Kidney capillary endothelial cell (primary cell): Measurements from ENCODE around the gene RELN.

Experiments used
- DNase-seq: peaks from one replicate; pipeline ENCODE4 v3.0.0-alpha.2; 2018; ENCODE audit warnings: low spot score

Gene RELN

DNA sequence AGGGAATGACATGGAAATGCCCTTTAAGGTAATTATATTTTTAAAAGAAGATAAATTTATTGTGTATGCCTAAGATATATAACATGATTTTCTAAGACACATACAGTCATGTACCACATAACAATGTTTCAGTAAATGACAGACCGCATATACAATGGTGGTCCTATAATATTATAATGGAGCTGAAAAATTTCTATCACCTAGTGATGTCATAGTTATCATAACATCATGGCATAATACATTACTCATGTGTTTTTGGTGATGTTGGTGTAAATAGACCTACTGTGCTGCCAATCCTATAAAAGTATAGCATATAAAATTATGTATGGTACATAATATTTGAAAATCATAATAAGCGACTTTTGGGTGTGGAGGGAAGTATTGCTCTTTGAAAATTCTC, 306.1 kb downstream of the RELN start:
- no peak for DNase-seq

DNA sequence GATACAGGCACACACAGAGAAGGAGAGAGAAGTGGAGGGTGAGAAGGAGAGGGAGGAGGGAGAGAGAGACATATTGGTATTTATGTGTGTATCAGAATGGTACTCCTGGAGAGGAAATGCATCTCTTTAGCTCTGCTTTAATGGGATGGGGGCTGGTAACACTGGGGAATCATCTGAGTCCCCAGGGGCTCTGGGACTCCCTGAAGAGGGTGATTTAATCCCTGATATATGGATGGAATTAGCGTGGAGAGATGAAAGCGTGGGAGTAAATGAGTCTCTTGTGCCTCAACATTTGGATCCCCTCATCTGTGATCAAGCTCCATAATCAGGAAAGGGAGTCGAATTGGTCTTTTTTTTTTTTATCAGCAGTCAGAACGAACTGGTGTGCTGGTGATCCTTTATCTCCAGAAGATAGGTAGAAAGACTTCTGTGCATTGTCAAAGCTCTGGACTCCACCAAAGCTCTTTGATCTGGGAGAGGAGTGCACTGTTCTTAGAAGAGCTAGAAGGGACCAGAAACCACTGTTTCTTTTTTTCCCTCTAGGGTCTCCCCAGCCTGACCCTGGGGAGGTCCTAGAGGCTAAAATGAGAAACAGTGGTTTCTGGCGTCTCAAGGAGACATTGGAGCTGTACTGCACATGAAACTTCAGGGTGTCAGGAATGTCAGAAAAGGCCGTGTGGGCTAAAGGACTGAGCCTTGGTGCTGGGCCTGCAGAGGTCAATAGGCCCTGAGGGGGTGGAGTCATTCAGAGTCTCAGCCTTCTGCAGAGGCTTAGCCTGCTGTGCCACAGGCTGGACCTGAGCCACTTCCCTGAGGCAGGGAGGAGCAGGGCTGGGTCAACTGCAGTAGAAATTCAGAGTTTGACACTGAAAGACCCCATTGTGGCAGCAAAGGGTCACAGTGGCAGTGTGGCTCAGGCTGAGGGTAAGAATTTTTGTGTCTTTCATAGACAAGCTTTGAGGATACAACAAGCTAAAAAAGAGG, 309.0 kb downstream of the RELN start:
- DNase-seq: no peak

DNA sequence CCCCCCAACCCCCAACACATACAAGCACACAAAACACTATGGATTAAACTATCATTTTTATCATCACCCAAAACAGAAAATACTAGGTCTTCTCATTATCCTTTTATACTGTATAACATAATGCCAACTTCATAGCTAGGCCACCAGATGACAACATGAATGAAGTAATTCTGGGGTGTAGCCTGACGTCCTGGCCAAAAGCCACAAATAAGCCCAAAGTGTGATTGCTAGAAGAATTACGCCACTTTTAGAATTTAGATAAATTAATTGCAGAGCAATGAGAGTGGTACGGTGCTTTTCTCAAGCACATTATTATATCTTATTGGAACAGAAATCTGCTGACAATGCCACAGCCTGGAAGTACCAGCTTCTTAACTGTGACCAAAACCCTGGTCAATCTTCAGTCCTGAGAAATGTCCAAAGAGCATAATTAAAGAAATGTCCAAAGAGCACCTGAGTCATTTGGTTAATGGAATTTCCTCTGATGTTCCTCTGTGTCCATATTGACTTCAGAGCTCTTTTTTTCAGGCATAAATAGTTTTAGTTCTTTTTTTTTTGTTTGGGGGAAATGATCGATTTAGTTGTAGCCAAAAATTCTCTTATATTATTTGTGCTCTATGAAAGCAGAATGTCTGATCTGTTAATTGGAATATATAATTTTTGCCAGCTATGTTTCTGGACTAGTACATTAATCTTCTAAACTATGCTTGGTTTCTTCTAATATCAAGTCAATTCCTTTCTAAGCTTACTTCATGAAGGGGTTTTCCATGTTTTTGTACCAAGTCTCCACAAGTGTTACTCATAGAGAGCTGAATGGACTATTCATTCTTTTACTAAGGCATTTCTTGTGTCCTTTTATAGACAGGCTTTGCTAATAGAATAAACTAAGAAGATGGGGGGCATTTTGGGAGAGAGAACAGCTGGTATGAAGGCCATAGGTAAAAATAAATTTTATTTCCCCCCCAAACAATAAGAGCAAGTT, 310.0 kb downstream of the RELN start:
- DNase-seq: no peak

DNA sequence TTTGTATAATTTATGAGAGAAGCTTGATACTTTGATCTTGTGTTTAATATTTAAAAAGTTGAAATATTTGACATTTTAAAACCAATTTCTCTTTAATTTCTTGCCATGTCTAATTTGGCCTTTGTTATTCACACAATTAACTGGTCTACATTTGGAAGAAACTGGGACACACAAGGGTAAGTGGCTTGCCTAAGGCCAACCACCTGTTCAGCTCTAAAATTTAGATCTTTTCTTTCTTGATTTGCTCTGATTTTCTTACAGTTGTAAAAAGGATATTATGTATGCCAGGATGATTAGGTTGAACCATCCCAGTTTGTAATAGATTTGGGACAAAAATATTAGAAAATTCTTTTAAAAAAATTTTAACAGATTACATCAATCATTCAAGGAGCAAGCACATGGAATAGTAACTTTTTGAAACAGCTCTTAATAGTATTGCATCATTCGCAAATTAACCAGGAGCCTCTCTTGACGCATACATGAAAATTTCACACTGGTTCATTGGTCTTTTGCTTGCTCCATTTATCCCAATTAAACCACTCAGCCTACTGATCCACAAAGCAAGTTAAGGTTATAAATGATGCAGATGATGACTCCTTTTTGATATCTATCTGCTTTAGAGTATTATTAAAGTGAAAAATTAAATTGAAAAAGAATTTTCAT, 321.0 kb downstream of the RELN start:
- DNase-seq: no peak

DNA sequence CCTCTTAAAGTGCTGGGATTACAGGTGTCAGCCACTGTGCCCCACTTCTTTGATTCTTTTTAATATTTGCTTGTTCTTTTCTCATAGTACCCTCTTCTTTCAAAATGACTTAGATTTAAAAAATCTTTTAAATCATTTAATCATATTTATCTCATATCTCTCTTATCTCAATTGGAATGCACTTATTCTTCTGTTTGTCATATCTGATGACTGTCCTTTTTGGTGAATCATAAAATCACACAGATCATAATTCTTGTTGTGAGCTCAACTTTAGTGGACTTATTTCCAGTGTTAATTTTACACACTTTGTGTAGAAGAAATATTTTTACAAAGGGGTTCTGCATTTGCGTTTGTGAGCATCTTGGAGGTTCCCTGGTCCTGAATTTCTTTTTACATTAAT, 323.1 kb downstream of the RELN start:
- DNase-seq: no peak

DNA sequence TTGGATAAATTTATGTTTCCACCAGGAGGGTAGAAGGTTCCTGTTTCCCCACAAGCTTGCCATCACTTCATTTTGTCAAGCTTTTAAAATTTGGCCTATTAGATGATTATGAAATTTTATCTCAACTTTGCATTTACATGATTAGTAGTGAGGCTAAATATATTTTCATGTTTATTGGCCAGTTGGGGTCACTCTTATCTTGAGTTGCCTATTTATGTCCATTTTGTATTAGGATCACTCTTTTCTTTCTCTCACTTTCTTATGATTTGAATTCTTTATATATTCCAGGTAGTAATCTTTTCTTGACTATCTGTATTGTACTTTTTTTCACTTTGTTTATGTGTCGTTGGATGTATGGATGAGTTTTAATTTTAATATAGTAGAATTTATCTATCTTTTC, 324.9 kb downstream of the RELN start:
- no peak for DNase-seq

DNA sequence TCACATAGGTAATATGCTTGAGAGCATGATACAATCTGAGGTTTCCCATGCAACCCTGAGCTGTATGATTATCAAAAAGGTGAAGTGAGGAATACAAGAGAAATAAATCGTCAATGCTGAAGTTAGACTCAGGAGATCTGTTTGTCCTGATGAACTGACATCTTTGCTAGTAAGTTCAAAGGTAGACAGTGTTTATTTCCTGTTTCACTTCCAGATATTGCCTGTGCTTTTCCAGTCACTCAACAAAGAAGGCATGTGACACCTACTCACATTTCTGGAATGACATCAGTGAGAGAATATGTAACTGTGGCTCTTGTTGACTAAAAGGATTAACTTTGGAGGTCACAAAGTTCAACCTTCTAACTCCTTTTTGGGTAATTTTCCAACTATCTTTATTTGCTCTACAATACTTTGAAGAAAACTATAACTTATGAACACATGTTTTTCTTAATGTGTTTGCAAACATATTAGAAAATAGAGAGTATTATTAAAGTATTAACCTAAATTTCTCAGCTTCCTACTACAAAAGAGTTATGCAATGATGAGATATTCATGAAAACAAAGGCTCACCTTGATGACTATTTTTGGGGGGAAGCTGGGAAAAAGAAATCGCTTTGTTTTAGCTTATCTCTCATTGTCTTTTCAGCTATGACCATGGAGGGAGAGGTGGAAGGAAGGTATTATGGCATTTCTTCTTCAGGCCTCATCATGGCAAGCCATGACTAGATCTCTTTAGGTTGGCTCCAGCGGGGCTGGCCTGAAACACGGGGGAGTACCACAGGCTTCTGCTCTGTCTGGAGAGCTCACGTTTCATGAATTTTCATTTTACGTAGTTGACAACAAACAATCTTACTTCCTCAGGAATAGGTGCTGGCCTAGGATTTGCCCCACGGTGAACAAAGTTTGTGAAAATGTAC, 328.7 kb downstream of the RELN start:
- peak; percentile 53 for DNase-seq

DNA sequence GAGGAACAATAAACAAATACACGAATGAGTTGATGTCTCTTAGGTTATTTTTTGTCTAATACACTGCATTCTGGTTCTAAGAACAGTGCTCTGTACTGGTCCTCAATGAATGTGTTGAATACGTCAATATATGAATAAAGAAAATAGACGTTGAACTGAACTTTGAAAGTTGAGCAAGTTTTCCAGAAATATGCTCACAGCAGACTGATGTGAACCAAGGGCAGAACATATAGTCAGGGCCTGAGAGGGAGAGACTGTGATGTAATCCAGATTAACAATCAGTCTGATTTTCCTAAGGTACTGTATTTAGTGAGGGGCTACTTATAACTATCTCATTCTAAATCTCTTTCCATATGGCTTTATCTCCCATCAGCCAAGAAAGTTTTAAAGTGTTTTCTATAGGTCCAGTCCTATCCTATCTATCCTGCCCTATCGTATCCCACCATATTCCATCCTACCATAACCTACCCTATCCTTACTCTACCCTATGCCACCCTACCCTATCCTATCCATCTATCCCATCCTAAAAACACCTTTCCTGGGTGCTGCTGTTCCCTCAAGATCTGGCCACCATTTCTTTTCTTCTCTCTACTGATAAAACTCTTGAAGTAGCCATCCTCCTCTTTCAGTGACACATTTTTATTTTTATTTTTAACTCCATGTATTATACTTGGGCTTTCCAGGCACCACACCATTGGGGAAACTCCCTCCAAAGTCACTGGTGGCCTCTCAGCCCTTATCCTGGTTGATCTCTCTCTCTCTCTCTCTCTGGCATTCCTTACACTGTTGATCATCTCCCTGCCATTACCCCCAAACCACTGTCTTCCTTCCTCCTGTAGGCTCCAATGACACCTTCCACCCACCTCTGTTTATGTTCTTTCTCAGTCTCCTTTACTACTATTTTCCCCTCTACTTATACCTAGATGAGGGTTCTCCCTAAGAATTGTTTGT, 331.1 kb downstream of the RELN start:
- no peak for DNase-seq

DNA sequence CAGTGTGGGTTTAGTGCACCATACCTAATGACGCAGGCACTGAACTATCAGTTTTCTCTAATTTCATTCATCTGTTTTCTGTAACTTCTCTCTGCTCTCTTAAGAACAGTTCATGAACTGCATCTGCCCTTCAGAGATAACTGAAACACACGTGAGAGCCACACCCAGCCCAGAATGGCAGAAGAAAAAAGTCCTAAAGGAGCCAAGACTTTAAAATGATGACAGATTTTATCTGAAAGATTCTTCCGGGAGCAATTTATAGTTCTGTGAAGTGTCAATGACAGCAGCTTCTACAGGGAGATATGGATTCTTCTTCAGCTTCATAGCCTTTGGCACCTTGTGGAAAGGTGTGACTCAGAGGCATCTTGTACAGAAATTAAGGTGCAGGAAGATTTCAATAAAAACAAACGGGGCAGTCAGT, 332.0 kb downstream of the RELN start:
- DNase-seq: no peak

DNA sequence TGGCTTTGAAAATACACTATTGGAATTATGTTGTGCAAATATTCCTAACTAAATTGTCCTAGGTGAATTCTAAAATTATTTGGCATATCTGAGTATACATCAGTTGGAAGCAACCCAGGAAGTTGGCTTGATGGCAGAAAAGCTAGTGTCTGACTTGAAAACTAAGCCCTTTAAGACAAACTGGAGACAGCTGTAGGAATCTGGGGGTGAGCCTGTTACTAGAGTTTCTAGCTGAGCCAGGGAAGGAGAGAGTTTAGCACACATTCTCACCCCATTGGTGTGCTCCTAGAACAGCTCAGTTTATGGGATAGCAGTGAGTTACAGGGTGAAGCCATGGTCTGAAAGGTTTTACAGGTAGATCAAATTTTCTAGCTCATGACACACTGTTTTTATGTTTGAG, 333.2 kb downstream of the RELN start:
- DNase-seq: no peak

DNA sequence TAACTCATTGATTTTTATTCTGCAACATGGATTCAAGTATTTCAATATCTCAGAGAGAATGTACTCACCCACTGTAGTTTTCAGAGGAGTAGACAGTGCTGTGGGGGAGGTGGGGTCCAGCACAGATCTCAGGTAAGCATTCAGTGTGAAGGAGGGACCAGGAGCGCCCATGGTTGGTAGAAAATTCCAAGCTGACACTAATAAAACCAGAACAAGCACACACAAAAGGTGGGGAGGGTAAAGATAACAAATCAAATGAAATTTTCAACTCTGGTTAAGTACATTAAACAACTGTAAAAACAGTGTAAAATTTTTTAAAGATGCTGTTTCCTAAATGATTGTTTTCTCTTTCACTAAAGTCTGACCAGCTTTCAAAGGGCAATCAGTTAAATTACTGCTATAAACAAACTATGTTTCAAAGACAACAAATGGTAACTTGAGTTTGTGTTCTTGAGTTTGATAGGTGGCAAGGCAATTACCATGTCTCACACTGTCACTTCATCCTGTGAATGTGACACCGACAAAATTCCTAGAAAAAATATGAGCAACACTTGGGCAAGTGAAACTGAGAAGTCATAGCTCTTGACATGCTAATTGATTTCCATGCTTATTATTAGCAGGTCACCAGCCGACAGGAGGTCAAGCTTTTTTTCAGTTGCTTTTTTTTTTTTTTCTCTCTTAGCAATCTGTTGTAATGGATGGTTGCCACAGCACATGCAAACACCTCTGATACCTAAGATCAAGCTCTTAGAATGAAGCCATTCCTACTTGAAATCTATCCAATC, 337.7 kb downstream of the RELN start:
- DNase-seq: no peak

DNA sequence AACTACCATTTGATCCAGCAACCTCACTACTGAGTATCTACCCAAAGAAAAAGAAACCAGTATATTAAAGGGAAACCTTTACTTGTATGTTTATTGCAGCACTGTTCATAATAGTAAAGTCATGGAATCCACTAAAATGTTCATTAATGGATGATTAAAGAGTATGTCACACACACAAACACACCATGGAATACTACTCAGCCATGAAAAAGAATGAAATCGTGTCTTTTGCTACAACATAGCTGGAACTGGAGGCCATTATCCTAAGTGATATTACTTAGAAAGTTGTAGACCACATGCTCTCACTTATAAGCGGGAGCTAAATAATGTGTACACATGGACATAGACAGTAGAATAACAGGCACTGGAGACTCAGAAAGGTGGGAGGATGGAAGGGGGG, 340.4 kb downstream of the RELN start:
- DNase-seq: no peak

DNA sequence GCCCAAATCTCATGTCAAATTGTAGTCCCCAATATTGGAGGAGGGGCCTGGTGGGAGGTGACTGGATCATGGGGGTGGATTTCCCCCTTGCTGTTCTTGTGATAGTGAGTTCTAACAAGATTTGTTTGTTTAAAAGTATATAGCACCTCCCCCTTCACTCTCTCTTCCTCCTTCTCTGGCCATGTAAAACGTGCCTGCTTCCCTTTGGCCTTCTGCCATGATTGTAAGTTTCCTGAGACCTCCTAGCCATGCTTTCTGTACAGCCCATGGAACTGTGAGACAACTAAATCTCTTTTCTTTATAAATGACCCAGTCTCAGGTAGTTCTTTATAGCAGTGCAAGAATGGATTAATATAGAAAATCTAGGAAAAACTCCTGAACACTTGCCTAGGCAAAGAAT, 341.3 kb downstream of the RELN start:
- no peak for DNase-seq

DNA sequence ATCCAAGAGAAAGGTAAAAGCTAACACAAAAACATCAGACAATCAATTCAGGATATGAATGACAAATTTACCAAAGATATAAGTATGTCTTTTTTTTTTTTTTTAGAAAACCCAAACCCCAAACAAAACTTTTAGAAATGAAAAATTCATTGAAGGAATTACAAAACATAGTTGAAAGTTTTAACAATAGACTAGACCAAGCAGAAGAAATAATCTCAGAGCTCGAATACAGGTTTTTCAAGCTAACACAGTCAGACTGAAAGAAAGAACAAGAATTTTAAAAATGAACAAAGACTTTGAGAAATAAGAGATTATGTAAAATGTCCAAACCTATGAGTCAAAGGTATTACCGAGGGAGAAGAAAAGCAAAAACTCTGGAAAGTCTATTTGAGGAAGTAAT, 345.1 kb downstream of the RELN start:
- no peak for DNase-seq

DNA sequence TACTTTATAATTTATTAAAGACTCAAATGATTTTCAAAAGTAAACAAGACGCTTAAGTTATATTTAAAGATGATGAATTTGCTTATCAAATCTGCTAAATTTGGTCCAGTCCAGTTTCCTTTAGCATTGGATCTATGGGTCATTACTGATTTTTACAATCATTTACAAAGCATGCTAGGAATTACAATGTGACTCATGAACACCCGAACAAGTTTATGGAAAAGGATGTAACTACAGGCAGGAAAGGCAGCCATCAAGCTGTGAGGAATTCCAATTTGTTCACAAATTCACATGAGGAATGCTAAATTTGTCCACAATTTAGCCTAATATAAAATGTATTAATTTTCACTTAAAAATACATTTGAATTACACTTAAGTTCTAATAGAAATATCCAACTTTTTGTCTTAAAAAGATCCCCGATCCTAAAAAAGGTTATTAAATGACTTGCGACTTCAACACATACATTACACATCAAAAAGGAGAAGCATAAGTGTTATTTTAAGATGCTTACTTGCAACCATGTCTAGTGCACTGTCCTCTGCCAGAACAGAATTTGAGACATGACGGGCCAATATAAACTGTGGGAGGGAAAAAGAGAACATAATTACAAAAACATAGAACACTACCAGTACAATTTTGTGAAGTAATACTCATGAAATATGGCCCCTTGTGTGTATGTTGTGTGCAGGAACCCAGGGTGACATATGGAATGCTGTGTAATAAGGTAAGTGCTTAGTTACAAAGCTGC, 349.3 kb downstream of the RELN start:
- DNase-seq: no peak

DNA sequence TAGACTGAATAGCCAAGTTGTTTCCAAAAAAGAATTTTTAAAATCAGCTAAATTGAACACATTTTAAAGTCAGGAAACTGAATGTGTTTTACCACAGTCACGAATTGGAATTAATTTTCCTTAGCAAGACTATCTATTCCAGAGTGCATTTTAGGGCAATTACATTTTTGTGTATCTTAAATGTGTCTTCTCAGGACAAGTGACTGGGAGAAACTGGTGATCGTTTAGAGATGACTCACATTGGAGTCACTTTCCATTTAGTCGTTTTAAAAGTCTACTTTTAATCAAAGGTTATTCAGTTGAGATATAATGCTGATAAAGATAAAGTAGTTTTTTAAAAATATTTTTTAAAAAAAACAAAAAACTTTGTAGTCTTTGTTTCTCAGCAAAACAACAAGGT, 351.7 kb downstream of the RELN start:
- DNase-seq: no peak

DNA sequence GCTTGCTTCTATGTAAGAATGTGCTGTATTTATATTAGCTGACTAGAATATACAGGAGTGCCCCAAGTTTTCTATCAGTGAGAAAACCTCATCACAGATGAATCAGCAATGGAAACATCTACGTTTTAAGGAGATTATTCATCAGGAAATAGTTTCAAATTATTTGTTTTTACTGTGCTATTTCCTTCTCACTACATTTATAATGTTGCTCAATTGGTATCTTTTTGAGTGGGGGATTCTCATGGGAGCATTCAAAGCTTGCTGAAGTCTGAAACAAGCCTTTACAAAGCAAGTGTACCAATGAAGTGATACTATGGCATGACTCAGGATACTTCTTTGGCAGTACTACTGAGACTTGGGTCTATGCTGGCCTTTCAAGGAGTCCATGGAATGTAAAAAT, 352.4 kb downstream of the RELN start:
- DNase-seq: no peak

DNA sequence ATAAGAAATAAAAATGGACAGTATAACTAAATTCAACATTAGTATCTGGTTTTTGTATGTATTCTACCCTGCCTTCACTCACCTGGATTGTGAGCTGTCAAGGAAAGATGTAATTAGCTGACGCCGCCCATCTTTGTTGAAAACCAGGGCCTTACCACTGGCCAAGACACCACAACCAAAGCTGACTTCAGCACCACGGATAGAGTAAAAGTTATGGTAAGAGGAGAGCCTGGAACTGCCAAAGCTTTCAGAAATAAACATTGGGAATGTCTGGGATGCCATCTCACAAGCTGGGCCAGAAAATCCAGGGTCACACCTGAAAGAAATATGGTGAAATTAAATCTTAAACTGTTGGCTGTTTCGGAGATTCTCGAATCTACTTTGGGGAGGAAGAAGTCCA, 353.3 kb downstream of the RELN start:
- no peak for DNase-seq
